SK-N-SH (cell line): Measurements from ENCODE around the gene NOL4L. TPM values are rescaled to one million over a fixed set of nuclear protein-coding genes. Genes with fewer than 3 reads are reported as not detected.

Source experiments
- CTCF ChIA-PET: fragments of 300-600, 350-600 bp; formaldehyde crosslinking; extraction: SDS; loops from one replicate; lab custom pipeline; 2021; lab: Yijun Ruan, JAX
- POLR2A ChIA-PET: fragments of 350-600 bp; sonication (Branson Sonifier 250); formaldehyde crosslinking; extraction: SDS; loops from one replicate; lab custom pipeline; 2020; ENCODE audit warnings: antibody characterized with exemption, inconsistent platforms; lab: Yijun Ruan, JAX
- DNase-seq: peaks from one replicate; pipeline ENCODE4 v3.0.0; 2012
- H2AFZ ChIP-seq: fragments of 200-600 bp; sonication (generic); 2 replicates; pipeline ENCODE4 v1.8.1; 2016; ENCODE audit warnings: antibody characterized with exemption, mild to moderate bottlenecking, low read depth
- H3F3A ChIP-seq: fragments of 200-600 bp; sonication (generic); replicated peaks from 2 replicates; pipeline ENCODE3; 2016; ENCODE audit warnings: antibody characterized with exemption, mild to moderate bottlenecking; ENCODE audit not compliant: insufficient read depth
- H3K27ac ChIP-seq, 2 experiments: fragments of 200-500 bp in 1 of 2; fragments of 200-600 bp in 1 of 2; sonication (Bioruptor generic) in 1 of 2; sonication (generic), shearing (Covaris generic) in 1 of 2; 2 replicates each; pipeline versions ENCODE4 v1.5.1 to v1.6.1; 2014 to 2016; ENCODE audit warnings: low read depth in 2 of 2, inconsistent platforms in 1 of 2, low read length in 1 of 2, mild to moderate bottlenecking in 1 of 2, mixed read lengths in 1 of 2
- H3K27me3 ChIP-seq: fragments of 200-600 bp; sonication (generic), shearing (Covaris generic); 2 replicates; pipeline ENCODE4 v1.6.1; 2016; ENCODE audit warnings: mixed run types; ENCODE audit not compliant: insufficient read depth
- H3K36me3 ChIP-seq, 2 experiments: fragments of 200-500 bp in 1 of 2; fragments of 200-600 bp in 1 of 2; sonication (Bioruptor generic) in 1 of 2; sonication (generic) in 1 of 2; replicated peaks in 1 of 2; 2 replicates each; pipeline versions ENCODE3 to v1.5.1; 2014 to 2016; ENCODE audit warnings: low read length in 1 of 2, mild to moderate bottlenecking in 1 of 2; ENCODE audit not compliant: insufficient read depth in 2 of 2, control insufficient read depth in 1 of 2
- H3K4me1 ChIP-seq, 2 experiments: fragments of 200-500 bp in 1 of 2; fragments of 200-600 bp in 1 of 2; sonication (Bioruptor generic) in 1 of 2; sonication (generic), shearing (Covaris generic) in 1 of 2; 2 replicates each; pipeline versions ENCODE4 v1.5.1 to v1.6.1; 2014 to 2016; ENCODE audit warnings: low read depth in 1 of 2, low read length in 1 of 2, mixed run types in 1 of 2; ENCODE audit not compliant: insufficient read depth in 2 of 2, control insufficient read depth in 1 of 2
- H3K4me2 ChIP-seq: fragments of 200-600 bp; sonication (generic), shearing (Covaris generic); 2 replicates; pipeline ENCODE4 v1.6.1; 2017; ENCODE audit warnings: mixed run types
- H3K4me3 ChIP-seq, 2 experiments: fragments of 200-500 bp in 1 of 2; fragments of 200-600 bp in 1 of 2; sonication (Bioruptor generic) in 1 of 2; sonication (generic), shearing (Covaris generic) in 1 of 2; 2 replicates each; pipeline versions ENCODE4 v1.5.1 to v1.8.1; 2014 to 2016; ENCODE audit warnings: low read depth in 2 of 2, inconsistent platforms in 1 of 2, low read length in 1 of 2, mild to moderate bottlenecking in 1 of 2, mixed read lengths in 1 of 2, moderate library complexity in 1 of 2
- H3K79me2 ChIP-seq: fragments of 200-600 bp; sonication (generic); 2 replicates; pipeline ENCODE4 v1.8.1; 2017; ENCODE audit warnings: mild to moderate bottlenecking; ENCODE audit not compliant: insufficient read depth
- H3K9ac ChIP-seq: fragments of 200-600 bp; sonication (generic); 2 replicates; pipeline ENCODE4 v1.6.1; 2017; ENCODE audit warnings: mixed run types
- H3K9me2 ChIP-seq: fragments of 200-600 bp; sonication (generic); 2 replicates; pipeline ENCODE4 v1.6.1; 2017; ENCODE audit warnings: mixed run types
- H3K9me3 ChIP-seq: fragments of 200-600 bp; sonication (generic); 2 replicates; pipeline ENCODE4 v1.6.1; 2017; ENCODE audit warnings: mixed run types, mild to moderate bottlenecking, moderate library complexity
- H4K20me1 ChIP-seq: fragments of 200-600 bp; sonication (generic); 2 replicates; pipeline ENCODE4 v1.6.1; 2017; ENCODE audit warnings: mild to moderate bottlenecking, mixed run types; ENCODE audit not compliant: insufficient read depth
- CHD2 ChIP-seq: fragments of 150-350 bp; IDR thresholded peaks from 2 replicates; pipeline ENCODE4 v1.6.1; 2018; ENCODE audit warnings: low read length; ENCODE audit not compliant: partially characterized antibody
- CTCF ChIP-seq: fragments of 200-600 bp; sonication (generic); IDR thresholded peaks from 2 replicates; pipeline ENCODE4 v1.6.1; 2017; ENCODE audit warnings: antibody characterized with exemption, mild to moderate bottlenecking, moderate library complexity
- ELF1 ChIP-seq: IDR thresholded peaks from 2 replicates; pipeline ENCODE4 v1.4.0; 2012
- EP300 ChIP-seq, 2 experiments: IDR thresholded peaks; 2 replicates each; pipeline versions ENCODE4 v1.4.0 to v1.6.1; 2012; ENCODE audit warnings: borderline replicate concordance in 1 of 2, low read depth in 1 of 2, low read length in 1 of 2
- FOXJ3 ChIP-seq: sonication (generic); formaldehyde crosslinking; IDR thresholded peaks from 2 replicates; pipeline ENCODE4 v1.5.1; 2020; ENCODE audit warnings: mild to moderate bottlenecking, missing genetic modification reagents
- MAX ChIP-seq: IDR thresholded peaks from 2 replicates; pipeline ENCODE4 v1.4.0; 2012; ENCODE audit warnings: low read depth
- MEF2A ChIP-seq: IDR thresholded peaks from 2 replicates; pipeline ENCODE4 v1.4.0; 2012; ENCODE audit warnings: low read depth, borderline replicate concordance
- NFIC ChIP-seq: IDR thresholded peaks from 2 replicates; pipeline ENCODE4 v1.4.0; 2012; ENCODE audit warnings: borderline replicate concordance
- NRF1 ChIP-seq: IDR thresholded peaks from 2 replicates; pipeline ENCODE4 v1.6.1; 2012; ENCODE audit warnings: low read depth, mild to moderate bottlenecking, low read length
- PBX3 ChIP-seq: IDR thresholded peaks from 2 replicates; pipeline ENCODE4; 2012
- POLR2AphosphoS5 ChIP-seq: IDR thresholded peaks from 2 replicates; pipeline ENCODE4 v1.6.1; 2012; ENCODE audit warnings: low read depth, low read length
- RCOR1 ChIP-seq: fragments of 150-350 bp; IDR thresholded peaks from 2 replicates; pipeline ENCODE4 v1.6.1; 2017; ENCODE audit warnings: antibody characterized with exemption, low read length
- TCF12 ChIP-seq: IDR thresholded peaks from 2 replicates; pipeline ENCODE4 v1.4.0; 2012
- TEAD4 ChIP-seq: IDR thresholded peaks from 2 replicates; pipeline ENCODE4 v1.4.0; 2012; ENCODE audit warnings: mild to moderate bottlenecking, borderline replicate concordance; ENCODE audit not compliant: insufficient read depth
- YY1 ChIP-seq: IDR thresholded peaks from 2 replicates; pipeline ENCODE4 v1.4.0; 2012; ENCODE audit warnings: low read depth, mild to moderate bottlenecking
- WGBS: methylation state at CpG from one replicate; pipeline ENCODE4 v1.1.6; 2017; ENCODE audit warnings: low lambda C conversion rate; 5-methylcytosine and 5-hydroxymethylcytosine counted together
- polyA plus RNA-seq, 3 experiments: library from polyadenylated mRNA; depleted of rRNA; stranded (reverse); fragments of >200 nt; gene quantifications; 2 replicates each; pipeline ENCODE4 v1.2.3, GENCODE V29; 2012
- TF ChIP-seq, protein P1 (sequence below): fragments of 150-350 bp; IDR thresholded peaks from 2 replicates; pipeline ENCODE4 v1.6.1; 2017; ENCODE audit warnings: antibody characterized with exemption, low read length, low read depth, borderline replicate concordance

The NOL4L gene
- polyA plus RNA-seq, 1 of the 3 experiments (the other 2 are of a cell fraction) = 14.3 TPM

- H3K9ac ChIP-seq = no peak overlapping the region
- DNase-seq = no peak
- H3K4me2 ChIP-seq = no peak overlapping the region
- ChIA-PET CTCF (interaction anchor here (2.1 to 2.7 kb wide), 2 partner anchors 10 to 11 kb away, joined by 6 to 8 read pairs; no protein-coding TSS in a partner anchor), POLR2A (no interaction called here)
- H3K36me3 ChIP-seq = peaks cover 62 to 86% of the 10 kb centered on the region in 2 experiments
- peaks cover 11% of the 10 kb centered on the region; the same call in 1 of the 2 replicates for H3K79me2 ChIP-seq
- peaks cover 25% of the 10 kb centered on the region for H3F3A ChIP-seq
- peaks cover 0 to 14% of the 10 kb centered on the region in 2 experiments; a peak in 3 of 4 replicates for H3K4me1 ChIP-seq
- no peaks in the 10 kb centered on the region for H3K27me3 ChIP-seq
- no peak overlapping the region for H3K4me3 ChIP-seq
- H3K9me3 ChIP-seq = no peaks in the 10 kb centered on the region
- no peak overlapping the region; a peak in 1 of 4 replicates for H3K27ac ChIP-seq
- H4K20me1 ChIP-seq = peaks cover 16% of the 10 kb centered on the region; the same call in 1 of the 2 replicates
- no peaks in the 10 kb centered on the region for H3K9me2 ChIP-seq
- TF ChIP-seq PBX3 = no peak
- H2AFZ ChIP-seq = no peak overlapping the region
- 78% methylated on average over 5 of the region's 6 CpGs for WGBS
Observed at GRCh38 chr20:32440069-32440757, 144.9 kb downstream of the NOL4L start.

DNA sequence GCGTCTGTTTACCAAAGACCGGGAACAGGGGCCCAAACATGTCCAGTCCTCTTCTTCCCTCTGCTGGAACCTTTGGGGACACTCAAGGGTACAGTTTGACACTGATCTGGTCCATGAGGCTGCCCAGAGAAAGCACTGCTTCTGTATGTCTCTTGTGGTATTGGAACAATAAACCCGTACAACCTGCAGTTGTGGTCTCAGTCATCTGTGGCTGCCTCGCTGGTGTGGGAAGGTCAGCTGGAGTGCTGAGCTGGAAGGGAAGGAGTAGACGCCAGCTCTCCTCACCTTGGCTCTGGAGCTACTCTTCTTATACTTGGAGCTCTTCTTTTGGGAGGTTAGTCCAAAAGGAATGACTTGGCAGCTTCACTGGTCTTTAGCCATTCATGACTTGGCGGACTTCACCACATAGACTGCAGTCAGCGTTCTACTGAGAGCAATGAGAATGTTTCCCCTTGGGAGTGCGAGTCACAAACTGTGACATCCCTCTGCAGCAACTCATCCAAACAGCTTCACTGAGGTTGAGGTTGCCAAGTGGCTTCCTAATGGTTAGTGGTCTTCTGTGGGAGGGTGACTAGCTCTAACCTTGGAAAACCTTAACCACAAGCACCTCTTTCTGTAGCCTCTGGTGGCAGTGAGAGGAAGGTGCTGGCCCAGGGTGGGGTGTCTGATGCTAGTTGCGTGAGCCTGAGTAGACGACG lies 145.9 kb downstream of the NOL4L start:
- Histone ChIP-seq H3K4me1 (peaks cover 0 to 7% of the 10 kb centered on the region in 2 experiments; a peak in 1 of 4 replicates), H3K27me3 (no peaks in the 10 kb centered on the region), H3K79me2 (peaks cover 11% of the 10 kb centered on the region; the same call in 1 of the 2 replicates), H3K36me3 (peaks cover 62 to 86% of the 10 kb centered on the region in 2 experiments), H3K27ac (peak overlapping the region in 1 of 2 experiments; percentile 10; a peak in 3 of 4 replicates), H3K9me3 (no peaks in the 10 kb centered on the region), H3K4me3 (no peak overlapping the region), H3K9me2 (no peaks in the 10 kb centered on the region), H3K4me2 (no peak overlapping the region), H3K9ac (no peak overlapping the region), H3F3A (peaks cover 25% of the 10 kb centered on the region), H2AFZ (no peak overlapping the region), H4K20me1 (peaks cover 15% of the 10 kb centered on the region; the same call in 1 of the 2 replicates)
- DNase-seq = no peak
- 91% methylated on average over 10 of the region's 11 CpGs for WGBS
- CTCF ChIA-PET = interaction anchor here (2.1 kb wide), 1 partner anchor 9 kb away, joined by 8 read pairs; no protein-coding TSS in a partner anchor
- POLR2A ChIA-PET = no interaction called here
- TF ChIP-seq EP300 (IDR thresholded peaks at IDR 0.05; ENCODE audit: borderline replicate concordance in 1 of 2, low read depth in 1 of 2, low read length in 1 of 2) (no peak), TCF12 (no peak)

GRCh38 chr20:32438331-32438858 lies 146.7 kb downstream of the NOL4L start:
- Histone ChIP-seq H3F3A (peaks cover 22% of the 10 kb centered on the region), H3K27me3 (no peaks in the 10 kb centered on the region), H3K9ac (no peak overlapping the region), H3K79me2 (peaks cover 11% of the 10 kb centered on the region; the same call in 1 of the 2 replicates), H3K27ac (peak overlapping the region in 1 of 2 experiments; percentile 10; a peak in 2 of 4 replicates), H3K4me2 (no peak overlapping the region), H4K20me1 (peaks cover 13% of the 10 kb centered on the region; the same call in 1 of the 2 replicates), H3K4me3 (no peak overlapping the region), H2AFZ (no peak overlapping the region), H3K36me3 (peaks cover 62 to 88% of the 10 kb centered on the region in 2 experiments), H3K9me3 (no peaks in the 10 kb centered on the region), H3K9me2 (no peaks in the 10 kb centered on the region), H3K4me1 (peaks cover 0 to 4% of the 10 kb centered on the region in 2 experiments; a peak in 1 of 4 replicates)
- no peak for DNase-seq
- WGBS = 95% methylated on average over 8 of the region's 8 CpGs
- TF ChIP-seq MEF2A (no peak), YY1 (no peak), CTCF (no peak), POLR2AphosphoS5 (no peak), NRF1 (no peak), FOXJ3 (CRISPR knock-in tag) (no peak), TEAD4 (no peak), NFIC (no peak), MAX (no peak), CHD2 (no peak), RCOR1 (no peak), ELF1 (no peak)
- TF ChIP-seq, protein P1, sequence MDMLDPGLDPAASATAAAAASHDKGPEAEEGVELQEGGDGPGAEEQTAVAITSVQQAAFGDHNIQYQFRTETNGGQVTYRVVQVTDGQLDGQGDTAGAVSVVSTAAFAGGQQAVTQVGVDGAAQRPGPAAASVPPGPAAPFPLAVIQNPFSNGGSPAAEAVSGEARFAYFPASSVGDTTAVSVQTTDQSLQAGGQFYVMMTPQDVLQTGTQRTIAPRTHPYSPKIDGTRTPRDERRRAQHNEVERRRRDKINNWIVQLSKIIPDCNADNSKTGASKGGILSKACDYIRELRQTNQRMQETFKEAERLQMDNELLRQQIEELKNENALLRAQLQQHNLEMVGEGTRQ = no peak
- ChIA-PET CTCF (no interaction called here), POLR2A (no interaction called here)
